Loucy (cell line): Measurements from ENCODE around the gene TAS2R39.

Experiments
- EZH2phosphoT487 ChIP-seq: fragments of 200-600 bp; IDR thresholded peaks from 2 replicates; pipeline ENCODE4 v1.6.1; 2018; ENCODE audit warnings: antibody characterized with exemption, mild to moderate bottlenecking, moderate library complexity, borderline replicate concordance
- TF ChIP-seq, protein P1 (sequence below): fragments of 200-600 bp; sonication (generic); conservative IDR thresholded peaks from 2 replicates; pipeline ENCODE4 v1.5.1; 2014; ENCODE audit warnings: mild to moderate bottlenecking, antibody characterized with exemption, low read length

DNA sequence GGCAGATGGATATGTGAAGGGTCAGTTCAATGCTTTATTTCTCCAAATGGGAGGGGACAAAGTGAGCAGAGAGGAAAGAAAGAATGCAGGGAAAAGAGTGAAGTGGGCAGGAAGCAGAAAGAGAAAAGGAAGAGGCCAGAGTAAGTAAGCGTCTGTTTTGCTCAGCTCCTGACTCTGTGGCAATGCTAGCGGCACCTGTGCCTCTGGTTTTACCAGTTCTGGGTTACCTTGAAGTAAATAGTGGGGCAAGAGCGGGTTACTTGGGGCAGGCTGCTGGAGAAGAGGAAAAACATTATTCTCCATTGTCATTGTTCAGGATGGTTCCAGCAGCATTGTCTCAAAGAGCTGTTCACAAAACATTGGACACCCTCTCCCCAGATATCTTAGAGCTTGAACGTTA lies 40.6 kb downstream of the TAS2R39 start:
- TF ChIP-seq, protein P1, sequence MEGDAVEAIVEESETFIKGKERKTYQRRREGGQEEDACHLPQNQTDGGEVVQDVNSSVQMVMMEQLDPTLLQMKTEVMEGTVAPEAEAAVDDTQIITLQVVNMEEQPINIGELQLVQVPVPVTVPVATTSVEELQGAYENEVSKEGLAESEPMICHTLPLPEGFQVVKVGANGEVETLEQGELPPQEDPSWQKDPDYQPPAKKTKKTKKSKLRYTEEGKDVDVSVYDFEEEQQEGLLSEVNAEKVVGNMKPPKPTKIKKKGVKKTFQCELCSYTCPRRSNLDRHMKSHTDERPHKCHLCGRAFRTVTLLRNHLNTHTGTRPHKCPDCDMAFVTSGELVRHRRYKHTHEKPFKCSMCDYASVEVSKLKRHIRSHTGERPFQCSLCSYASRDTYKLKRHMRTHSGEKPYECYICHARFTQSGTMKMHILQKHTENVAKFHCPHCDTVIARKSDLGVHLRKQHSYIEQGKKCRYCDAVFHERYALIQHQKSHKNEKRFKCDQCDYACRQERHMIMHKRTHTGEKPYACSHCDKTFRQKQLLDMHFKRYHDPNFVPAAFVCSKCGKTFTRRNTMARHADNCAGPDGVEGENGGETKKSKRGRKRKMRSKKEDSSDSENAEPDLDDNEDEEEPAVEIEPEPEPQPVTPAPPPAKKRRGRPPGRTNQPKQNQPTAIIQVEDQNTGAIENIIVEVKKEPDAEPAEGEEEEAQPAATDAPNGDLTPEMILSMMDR = no peak
- TF ChIP-seq EZH2phosphoT487 = no peak
